ENCODE measurements around the gene GXYLT2.

DNA sequence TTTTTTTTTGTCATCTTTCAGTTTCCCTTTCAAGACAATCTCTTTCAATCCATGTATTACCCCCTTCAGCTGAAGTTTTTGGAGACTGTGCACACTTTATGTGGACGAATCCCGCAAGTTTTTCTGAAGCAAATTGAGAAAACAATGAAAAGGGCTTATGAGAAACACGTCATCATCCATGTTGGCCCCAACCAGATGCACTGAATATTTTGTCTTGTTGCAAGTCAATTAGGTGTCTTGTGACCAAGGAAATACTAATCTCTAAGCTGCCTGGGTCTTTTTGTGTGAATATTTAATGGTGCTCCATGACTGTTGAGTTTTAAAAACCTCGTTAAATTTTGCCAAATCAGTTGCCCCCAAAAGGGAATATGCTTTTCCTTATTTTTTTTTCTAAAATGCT, 87.1 kb downstream of the GXYLT2 start:
- TF ChIP-seq POLR2A (IDR thresholded peaks at IDR 0.05) = no peak
- TF ChIP-seq, protein P1, sequence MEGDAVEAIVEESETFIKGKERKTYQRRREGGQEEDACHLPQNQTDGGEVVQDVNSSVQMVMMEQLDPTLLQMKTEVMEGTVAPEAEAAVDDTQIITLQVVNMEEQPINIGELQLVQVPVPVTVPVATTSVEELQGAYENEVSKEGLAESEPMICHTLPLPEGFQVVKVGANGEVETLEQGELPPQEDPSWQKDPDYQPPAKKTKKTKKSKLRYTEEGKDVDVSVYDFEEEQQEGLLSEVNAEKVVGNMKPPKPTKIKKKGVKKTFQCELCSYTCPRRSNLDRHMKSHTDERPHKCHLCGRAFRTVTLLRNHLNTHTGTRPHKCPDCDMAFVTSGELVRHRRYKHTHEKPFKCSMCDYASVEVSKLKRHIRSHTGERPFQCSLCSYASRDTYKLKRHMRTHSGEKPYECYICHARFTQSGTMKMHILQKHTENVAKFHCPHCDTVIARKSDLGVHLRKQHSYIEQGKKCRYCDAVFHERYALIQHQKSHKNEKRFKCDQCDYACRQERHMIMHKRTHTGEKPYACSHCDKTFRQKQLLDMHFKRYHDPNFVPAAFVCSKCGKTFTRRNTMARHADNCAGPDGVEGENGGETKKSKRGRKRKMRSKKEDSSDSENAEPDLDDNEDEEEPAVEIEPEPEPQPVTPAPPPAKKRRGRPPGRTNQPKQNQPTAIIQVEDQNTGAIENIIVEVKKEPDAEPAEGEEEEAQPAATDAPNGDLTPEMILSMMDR (IDR thresholded peaks at IDR 0.05) = no peak
